ENCODE data around the gene PDZK1IP1.

DNA sequence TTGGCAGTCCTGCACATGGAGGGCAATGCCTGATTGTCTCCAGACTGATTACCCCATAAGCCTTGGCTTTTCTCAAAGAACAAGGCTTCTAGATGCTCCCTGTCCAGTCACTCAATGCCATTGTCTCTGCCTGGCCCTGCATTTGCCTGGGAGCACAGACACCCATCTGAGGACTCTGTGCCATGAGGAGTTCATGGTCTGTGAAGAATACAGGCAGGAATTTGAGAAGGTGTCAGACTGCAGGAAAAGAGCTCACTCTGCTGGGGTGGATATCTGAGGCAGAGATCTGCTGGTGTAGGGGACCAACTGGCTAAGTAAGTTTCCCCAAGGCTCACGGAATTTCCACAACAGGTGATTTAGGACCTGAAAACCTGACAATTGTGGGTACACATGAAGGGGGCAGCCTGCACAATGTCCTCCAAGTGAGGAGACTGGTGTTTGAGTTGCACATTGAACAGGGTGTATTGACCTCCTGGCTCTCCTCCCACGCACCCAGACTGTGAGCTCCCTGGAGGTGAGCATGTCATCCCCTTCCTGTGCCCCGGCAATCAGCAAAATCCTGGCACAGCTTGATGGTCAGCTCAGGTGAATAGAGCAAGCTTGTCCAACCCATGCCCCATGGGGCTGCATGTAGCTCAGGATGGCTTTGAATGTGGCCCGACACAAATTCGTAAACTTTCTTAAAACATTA is 51.8 kb downstream of the PDZK1IP1 start:
- TF ChIP-seq, protein P1, sequence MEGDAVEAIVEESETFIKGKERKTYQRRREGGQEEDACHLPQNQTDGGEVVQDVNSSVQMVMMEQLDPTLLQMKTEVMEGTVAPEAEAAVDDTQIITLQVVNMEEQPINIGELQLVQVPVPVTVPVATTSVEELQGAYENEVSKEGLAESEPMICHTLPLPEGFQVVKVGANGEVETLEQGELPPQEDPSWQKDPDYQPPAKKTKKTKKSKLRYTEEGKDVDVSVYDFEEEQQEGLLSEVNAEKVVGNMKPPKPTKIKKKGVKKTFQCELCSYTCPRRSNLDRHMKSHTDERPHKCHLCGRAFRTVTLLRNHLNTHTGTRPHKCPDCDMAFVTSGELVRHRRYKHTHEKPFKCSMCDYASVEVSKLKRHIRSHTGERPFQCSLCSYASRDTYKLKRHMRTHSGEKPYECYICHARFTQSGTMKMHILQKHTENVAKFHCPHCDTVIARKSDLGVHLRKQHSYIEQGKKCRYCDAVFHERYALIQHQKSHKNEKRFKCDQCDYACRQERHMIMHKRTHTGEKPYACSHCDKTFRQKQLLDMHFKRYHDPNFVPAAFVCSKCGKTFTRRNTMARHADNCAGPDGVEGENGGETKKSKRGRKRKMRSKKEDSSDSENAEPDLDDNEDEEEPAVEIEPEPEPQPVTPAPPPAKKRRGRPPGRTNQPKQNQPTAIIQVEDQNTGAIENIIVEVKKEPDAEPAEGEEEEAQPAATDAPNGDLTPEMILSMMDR (IDR thresholded peaks at IDR 0.05; ENCODE audit: insufficient read depth, low read length, poor library complexity, severe bottlenecking): no peak
- no peak for TF ChIP-seq EZH2phosphoT487 (conservative IDR thresholded peaks at IDR 0.05; ENCODE audit: low read length)

Data from SU-DHL-6 (cell line).